Skeletal muscle cell (primary cell): ENCODE data around the gene TMEM38B.
"Not testable (repeated sequence)": the region's sequence is repeated elsewhere in the genome, so short reads cannot be mapped to it uniquely, and the experiment has no call there.

Experiments
- DNase-seq: peaks from one replicate; pipeline ENCODE4 v3.0.0-alpha.2; 2010; ENCODE audit warnings: low read depth
- H3K4me3 ChIP-seq: 2 replicates; pipeline ENCODE4 v1.5.1; 2011; ENCODE audit warnings: low read depth, mild to moderate bottlenecking, control low read depth, low read length, moderate library complexity

The TMEM38B gene

GRCh38 chr9:105712297-105712696, 18.0 kb downstream of the TMEM38B start:
- no peak overlapping the region for H3K4me3 ChIP-seq
- DNase-seq: no peak

GRCh38 chr9:105712773-105713172, 18.4 kb downstream of the TMEM38B start:
- H3K4me3 ChIP-seq: no peak overlapping the region
- DNase-seq: no peak

- DNase-seq: no peak
- no peak overlapping the region for H3K4me3 ChIP-seq
Measured at GRCh38 chr9:105713260-105714019, 19.1 kb downstream of the TMEM38B start.

GRCh38 chr9:105714020-105714331, 19.6 kb downstream of the TMEM38B start:
- H3K4me3 ChIP-seq: no peak overlapping the region
- no peak for DNase-seq

GRCh38 chr9:105716146-105716545, 21.8 kb downstream of the TMEM38B start:
- H3K4me3 ChIP-seq: no peak overlapping the region
- DNase-seq: no peak

GRCh38 chr9:105722099-105722498, 27.8 kb downstream of the TMEM38B start:
- DNase-seq: no peak
- no peak overlapping the region for H3K4me3 ChIP-seq

- DNase-seq: no peak
- no peak overlapping the region for H3K4me3 ChIP-seq
Measured at GRCh38 chr9:105725370-105725769, 31.0 kb downstream of the TMEM38B start.

- DNase-seq, H3K4me3 ChIP-seq: not testable (repeated sequence)
Measured at GRCh38 chr9:105728230-105728629, 33.9 kb downstream of the TMEM38B start.

- not testable (repeated sequence) for H3K4me3 ChIP-seq, DNase-seq
Measured at GRCh38 chr9:105731420-105731819, 37.1 kb downstream of the TMEM38B start.

- no peak overlapping the region for H3K4me3 ChIP-seq
- no peak for DNase-seq
Measured at GRCh38 chr9:105735366-105735765, 41.0 kb downstream of the TMEM38B start.

- H3K4me3 ChIP-seq: no peak overlapping the region
- no peak for DNase-seq
Measured at GRCh38 chr9:105737205-105737604, 42.9 kb downstream of the TMEM38B start.

GRCh38 chr9:105742088-105742487, 47.7 kb downstream of the TMEM38B start:
- DNase-seq: no peak
- H3K4me3 ChIP-seq: no peak overlapping the region

GRCh38 chr9:105747325-105747724, 53.0 kb downstream of the TMEM38B start:
- not testable (repeated sequence) for DNase-seq

GRCh38 chr9:105751761-105752160, 57.4 kb downstream of the TMEM38B start:
- DNase-seq: no peak

More at GRCh38 chr9:105747325-105747724, 53.0 kb downstream of the TMEM38B start:
- not testable (repeated sequence) for H3K4me3 ChIP-seq

GRCh38 chr9:105757496-105758251, 63.3 kb downstream of the TMEM38B start:
- H3K4me3 ChIP-seq: no peak overlapping the region
- peak; percentile 4 for DNase-seq

More at GRCh38 chr9:105751761-105752160, 57.4 kb downstream of the TMEM38B start:
- no peak overlapping the region for H3K4me3 ChIP-seq

- DNase-seq: no peak
Measured at GRCh38 chr9:105760053-105760452, 65.7 kb downstream of the TMEM38B start.

GRCh38 chr9:105782561-105783494, 88.5 kb downstream of the TMEM38B start:
- DNase-seq, H3K4me3 ChIP-seq: not testable (repeated sequence)

More at GRCh38 chr9:105760053-105760452, 65.7 kb downstream of the TMEM38B start:
- H3K4me3 ChIP-seq: no peak overlapping the region

- DNase-seq, H3K4me3 ChIP-seq: not testable (repeated sequence)
Measured at GRCh38 chr9:105783495-105783872, 89.1 kb downstream of the TMEM38B start.

GRCh38 chr9:105786796-105787195, 92.5 kb downstream of the TMEM38B start:
- H3K4me3 ChIP-seq, DNase-seq: not testable (repeated sequence)
